HCT116 (cell line): ENCODE results near the gene SAT1. TPM values are rescaled to one million over a fixed set of nuclear protein-coding genes. Genes with fewer than 3 reads are reported as not detected.

Experiments used
- ATAC-seq: fragments of 200-7000 bp; cut with Tn5 transposase; 2 replicates; pipeline ENCODE4 v1.9.1; 2020; ENCODE audit warnings: mild to moderate bottlenecking, moderate library complexity
- BruUV-seq: library from RNA; stranded (reverse); fragments of 400-500 nt; replicated peaks from 2 replicates; lab custom pipeline; 2021; lab: Mats Ljungman, UMichigan
- CTCF ChIA-PET: fragments of 300-600 bp; sonication (Branson Sonifier 250); formaldehyde crosslinking; loops from one replicate; lab custom pipeline; 2021; ENCODE audit warnings: antibody characterized with exemption; lab: Charles Lee
- POLR2A ChIA-PET: fragments of 300-600, 350-600 bp; sonication (Branson Sonifier 250); formaldehyde crosslinking; loops from one replicate; lab custom pipeline; 2021; ENCODE audit warnings: antibody characterized with exemption; lab: Charles Lee
- RAD21 ChIA-PET, 2 experiments: fragments of 300-600 bp; sonication (Branson Sonifier 250); formaldehyde crosslinking; loops; one replicate each; lab custom pipeline; 2023; ENCODE audit warnings: low total read pairs in 2 of 2; ENCODE audit not compliant: uncharacterized antibody in 2 of 2, unreplicated experiment in 2 of 2, low non-redundant PET in 1 of 2; lab: Charles Lee
- DNase-seq: peaks from one replicate; pipeline ENCODE4 v3.0.0-alpha.2; 2010; ENCODE audit warnings: low read depth, low spot score
- H2AFZ ChIP-seq: fragments of 200-600 bp; shearing (Covaris generic), sonication (generic); 2 replicates; pipeline ENCODE4 v1.6.1; 2017; ENCODE audit warnings: low read depth, mixed run types, mixed read lengths, antibody characterized with exemption, low read length; ENCODE audit not compliant: poor library complexity, severe bottlenecking
- H3K27ac ChIP-seq: 2 replicates; pipeline ENCODE4 v1.5.1; 2012; ENCODE audit warnings: low read depth, low read length
- H3K27me3 ChIP-seq: fragments of 200-600 bp; sonication (generic); 2 replicates; pipeline ENCODE4 v1.6.1; 2016; ENCODE audit warnings: mixed run types, low read length, mixed read lengths; ENCODE audit not compliant: insufficient read depth
- H3K36me3 ChIP-seq, 2 experiments: fragments of 200-500 bp in 1 of 2; fragments of 200-600 bp in 1 of 2; sonication (Bioruptor generic) in 1 of 2; sonication (generic) in 1 of 2; 2 replicates each; pipeline versions ENCODE4 v1.5.1 to v1.6.1; 2014 to 2016; ENCODE audit warnings: low read length in 2 of 2, inconsistent platforms in 1 of 2, mixed read lengths in 1 of 2, mixed run types in 1 of 2; ENCODE audit not compliant: insufficient read depth in 2 of 2, control insufficient read depth in 1 of 2
- H3K4me1 ChIP-seq, 2 experiments: fragments of 200-600 bp in 1 of 2; sonication (generic) in 1 of 2; 2 replicates each; pipeline versions ENCODE4 v1.5.1 to v1.6.1; 2012 to 2017; ENCODE audit warnings: low read length in 2 of 2, inconsistent platforms in 1 of 2, mild to moderate bottlenecking in 1 of 2, mixed read lengths in 1 of 2, mixed run types in 1 of 2, moderate library complexity in 1 of 2; ENCODE audit not compliant: insufficient read depth in 2 of 2, control insufficient read depth in 1 of 2
- H3K4me2 ChIP-seq: fragments of 200-600 bp; sonication (generic); 2 replicates; pipeline ENCODE4 v1.6.1; 2017; ENCODE audit warnings: mixed run types, low read length, mixed read lengths
- H3K4me3 ChIP-seq, 2 experiments: fragments of 200-600 bp in 1 of 2; sonication (generic) in 1 of 2; replicated peaks in 1 of 2; 2 replicates each; pipeline ENCODE4 v1.5.1; 2011 to 2016; ENCODE audit warnings: low read length in 2 of 2, control low read depth in 1 of 2, low read depth in 1 of 2, mild to moderate bottlenecking in 1 of 2, mixed read lengths in 1 of 2, mixed run types in 1 of 2
- H3K79me2 ChIP-seq: fragments of 200-600 bp; sonication (generic); 2 replicates; pipeline ENCODE4 v1.6.1; 2017; ENCODE audit warnings: mild to moderate bottlenecking, mixed run types, low read length, moderate library complexity, mixed read lengths; ENCODE audit not compliant: insufficient read depth
- H3K9ac ChIP-seq: fragments of 200-600 bp; sonication (generic); 2 replicates; pipeline ENCODE4 v1.6.1; 2016; ENCODE audit warnings: low read length, mixed read lengths
- H3K9me2 ChIP-seq: fragments of 200-600 bp; sonication (generic), shearing (Covaris generic); 2 replicates; pipeline ENCODE4 v1.6.1; 2017; ENCODE audit warnings: mixed run types, mild to moderate bottlenecking, moderate library complexity; ENCODE audit not compliant: insufficient read depth
- H3K9me3 ChIP-seq, 2 experiments: fragments of 200-500 bp in 1 of 2; fragments of 200-600 bp in 1 of 2; sonication (Bioruptor generic) in 1 of 2; sonication (generic) in 1 of 2; 2 replicates each; pipeline ENCODE4 v1.6.1; 2014 to 2017; ENCODE audit warnings: low read length in 2 of 2, mixed read lengths in 2 of 2, inconsistent platforms in 1 of 2, low read depth in 1 of 2, mild to moderate bottlenecking in 1 of 2, mixed run types in 1 of 2, moderate library complexity in 1 of 2; ENCODE audit not compliant: control insufficient read depth in 1 of 2, insufficient read depth in 1 of 2
- H4K20me1 ChIP-seq: fragments of 200-600 bp; sonication (generic), shearing (Covaris generic); 2 replicates; pipeline ENCODE4 v1.6.1; 2017; ENCODE audit warnings: mixed run types, mild to moderate bottlenecking, moderate library complexity; ENCODE audit not compliant: insufficient read depth
- CEBPB ChIP-seq: IDR thresholded peaks from 2 replicates; pipeline ENCODE4 v1.6.1; 2012; ENCODE audit warnings: low read depth
- EGR1 ChIP-seq: IDR thresholded peaks from 2 replicates; pipeline ENCODE4 v1.6.1; 2012; ENCODE audit warnings: low read depth
- EZH2 ChIP-seq: fragments of 200-600 bp; sonication (generic); IDR thresholded peaks from 2 replicates; pipeline ENCODE4 v1.6.1; 2017; ENCODE audit warnings: antibody characterized with exemption, mixed run types
- FOSL1 ChIP-seq: IDR thresholded peaks from 2 replicates; pipeline ENCODE4 v1.6.1; 2012; ENCODE audit warnings: low read depth
- POLR2AphosphoS5 ChIP-seq: IDR thresholded peaks from 2 replicates; pipeline ENCODE4 v1.6.1; 2011; ENCODE audit warnings: mild to moderate bottlenecking, low read depth, low read length, moderate library complexity
- SRF ChIP-seq: IDR thresholded peaks from 2 replicates; pipeline ENCODE4 v1.6.1; 2012; ENCODE audit warnings: low read depth
- TCF7L2 ChIP-seq: IDR thresholded peaks from 2 replicates; pipeline ENCODE4 v1.7.0; 2011; ENCODE audit warnings: borderline replicate concordance, inconsistent platforms; ENCODE audit not compliant: insufficient read depth, insufficient read length; ENCODE audit errors: extremely low read depth
- ZFX ChIP-seq: fragments of 450-650 bp; IDR thresholded peaks from 2 replicates; pipeline ENCODE4 v1.6.1; 2017
- intact Hi-C: fragments of 100-400 bp; cut with micrococcal nuclease; formaldehyde crosslinking; loops from 2 replicates; pipeline ENCODE4 v1.10.0; 2022
- total RNA-seq: library from RNA; stranded (reverse); gene quantifications from one replicate; pipeline ENCODE4 v1.2.1, GENCODE V29; 2021; ENCODE audit not compliant: unreplicated experiment
- TF ChIP-seq, protein P1 (sequence below): IDR thresholded peaks from 2 replicates; pipeline ENCODE4 v1.6.1; 2012; ENCODE audit warnings: low read depth
- TF ChIP-seq, protein P2 (sequence below): IDR thresholded peaks from 2 replicates; pipeline ENCODE4 v1.6.1; 2012
- TF ChIP-seq, protein P3 (sequence below), 3 experiments: fragments of 200-600 bp in 1 of 3; sonication (generic) in 1 of 3; IDR thresholded peaks in 2 of 3; conservative IDR thresholded peaks in 1 of 3; 2 replicates each; pipeline ENCODE4 v1.5.1; 2012 to 2017; ENCODE audit warnings: low read depth in 2 of 3, low read length in 2 of 3, antibody characterized with exemption in 1 of 3, borderline replicate concordance in 1 of 3, control low read depth in 1 of 3, mild to moderate bottlenecking in 1 of 3, mixed read lengths in 1 of 3, mixed run types in 1 of 3, moderate library complexity in 1 of 3; ENCODE audit not compliant: insufficient read depth in 1 of 3
- TF ChIP-seq, protein P4 (sequence below): IDR thresholded peaks from 2 replicates; pipeline ENCODE4 v1.6.1; 2011; ENCODE audit warnings: mild to moderate bottlenecking, low read length, moderate library complexity; ENCODE audit not compliant: insufficient replicate concordance; ENCODE audit errors: extremely low read depth

The SAT1 gene
- total RNA-seq, 1 experiment from 2014 or later = 821 TPM

DNA sequence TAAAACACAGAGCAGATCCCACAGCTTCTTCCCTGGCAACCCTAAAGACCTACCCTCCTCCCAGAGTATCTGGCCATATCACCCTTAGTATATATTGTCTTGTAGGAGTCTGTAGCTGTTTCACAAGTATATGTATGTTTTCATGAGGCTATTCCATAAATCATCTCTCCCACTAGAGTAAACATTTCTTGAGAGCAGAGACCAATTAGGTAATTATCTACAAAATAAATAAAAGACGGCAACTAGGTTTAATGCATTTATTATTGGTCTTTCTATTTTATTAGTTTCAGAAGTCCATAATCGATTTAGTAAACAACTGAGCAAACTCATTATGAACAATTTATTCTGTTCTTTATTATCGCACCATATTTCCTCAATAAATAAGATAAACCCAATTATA, 46.9 kb upstream of the SAT1 start:
- no peak for TF ChIP-seq ZFX
- TF ChIP-seq EGR1 = no peak
- TF ChIP-seq SRF = no peak
- TF ChIP-seq, all 23 proteins: peak for 0
- H3K79me2 ChIP-seq = peaks cover 60% of the 10 kb centered on the region
- no peaks in the 10 kb centered on the region for H3K9me3 ChIP-seq
- no peaks in the 10 kb centered on the region for H4K20me1 ChIP-seq
- no peak overlapping the region for H3K4me3 ChIP-seq
- H3K9me2 ChIP-seq = no peaks in the 10 kb centered on the region
- RAD21 ChIA-PET = no interaction called here
- H2AFZ ChIP-seq = no peak overlapping the region
- DNase-seq = no peak
- intact Hi-C loops = no loop called here
- ATAC-seq = no peak
- peaks cover 10 to 12% of the 10 kb centered on the region in 2 experiments for H3K36me3 ChIP-seq
- BruUV-seq = no TSS peak
- no peak overlapping the region for H3K4me2 ChIP-seq
- no peak overlapping the region for H3K27ac ChIP-seq
- H3K4me1 ChIP-seq = no peaks in the 10 kb centered on the region
- POLR2A ChIA-PET = no interaction called here
- no peaks in the 10 kb centered on the region for H3K27me3 ChIP-seq
- no peak overlapping the region for H3K9ac ChIP-seq
- CTCF ChIA-PET = no interaction called here

DNA sequence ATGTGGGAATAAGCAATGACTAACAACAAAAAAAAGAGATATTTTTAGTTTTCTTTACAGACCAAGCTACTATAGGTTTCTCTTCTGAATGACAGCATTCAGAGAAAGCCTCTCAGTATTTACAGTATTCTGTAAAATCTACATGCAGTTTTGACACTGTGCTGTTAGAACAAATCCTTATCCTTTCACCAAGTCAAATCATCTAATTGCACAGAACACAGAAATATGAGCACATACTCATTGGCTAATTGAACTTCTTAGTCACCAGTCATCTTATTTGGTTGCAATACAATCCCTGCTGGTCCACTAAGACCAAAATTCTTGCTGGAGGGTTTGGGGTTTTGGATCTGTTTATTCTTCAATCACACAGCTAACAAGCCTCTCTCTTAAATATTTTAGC, 45.6 kb upstream of the SAT1 start:
- Histone ChIP-seq H3K36me3 (peaks cover 3 to 8% of the 10 kb centered on the region in 2 experiments; a peak in 3 of 4 replicates), H2AFZ (no peak overlapping the region), H3K4me1 (peaks cover 0 to 4% of the 10 kb centered on the region in 2 experiments; a peak in 1 of 4 replicates), H3K27ac (no peak overlapping the region), H3K4me2 (no peak overlapping the region), H3K4me3 (no peak overlapping the region), H3K9me2 (no peaks in the 10 kb centered on the region), H3K27me3 (no peaks in the 10 kb centered on the region), H3K9ac (no peak overlapping the region), H3K9me3 (no peaks in the 10 kb centered on the region)
- ChIA-PET CTCF (no interaction called here), POLR2A (no interaction called here)
- DNase-seq (no peak), ATAC-seq (no peak)
- intact Hi-C loops = no loop called here
- no TSS peak for BruUV-seq
- TF ChIP-seq, protein P1, sequence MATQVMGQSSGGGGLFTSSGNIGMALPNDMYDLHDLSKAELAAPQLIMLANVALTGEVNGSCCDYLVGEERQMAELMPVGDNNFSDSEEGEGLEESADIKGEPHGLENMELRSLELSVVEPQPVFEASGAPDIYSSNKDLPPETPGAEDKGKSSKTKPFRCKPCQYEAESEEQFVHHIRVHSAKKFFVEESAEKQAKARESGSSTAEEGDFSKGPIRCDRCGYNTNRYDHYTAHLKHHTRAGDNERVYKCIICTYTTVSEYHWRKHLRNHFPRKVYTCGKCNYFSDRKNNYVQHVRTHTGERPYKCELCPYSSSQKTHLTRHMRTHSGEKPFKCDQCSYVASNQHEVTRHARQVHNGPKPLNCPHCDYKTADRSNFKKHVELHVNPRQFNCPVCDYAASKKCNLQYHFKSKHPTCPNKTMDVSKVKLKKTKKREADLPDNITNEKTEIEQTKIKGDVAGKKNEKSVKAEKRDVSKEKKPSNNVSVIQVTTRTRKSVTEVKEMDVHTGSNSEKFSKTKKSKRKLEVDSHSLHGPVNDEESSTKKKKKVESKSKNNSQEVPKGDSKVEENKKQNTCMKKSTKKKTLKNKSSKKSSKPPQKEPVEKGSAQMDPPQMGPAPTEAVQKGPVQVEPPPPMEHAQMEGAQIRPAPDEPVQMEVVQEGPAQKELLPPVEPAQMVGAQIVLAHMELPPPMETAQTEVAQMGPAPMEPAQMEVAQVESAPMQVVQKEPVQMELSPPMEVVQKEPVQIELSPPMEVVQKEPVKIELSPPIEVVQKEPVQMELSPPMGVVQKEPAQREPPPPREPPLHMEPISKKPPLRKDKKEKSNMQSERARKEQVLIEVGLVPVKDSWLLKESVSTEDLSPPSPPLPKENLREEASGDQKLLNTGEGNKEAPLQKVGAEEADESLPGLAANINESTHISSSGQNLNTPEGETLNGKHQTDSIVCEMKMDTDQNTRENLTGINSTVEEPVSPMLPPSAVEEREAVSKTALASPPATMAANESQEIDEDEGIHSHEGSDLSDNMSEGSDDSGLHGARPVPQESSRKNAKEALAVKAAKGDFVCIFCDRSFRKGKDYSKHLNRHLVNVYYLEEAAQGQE = no peak
- TF ChIP-seq, protein P2, sequence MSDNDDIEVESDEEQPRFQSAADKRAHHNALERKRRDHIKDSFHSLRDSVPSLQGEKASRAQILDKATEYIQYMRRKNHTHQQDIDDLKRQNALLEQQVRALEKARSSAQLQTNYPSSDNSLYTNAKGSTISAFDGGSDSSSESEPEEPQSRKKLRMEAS = no peak
- TF ChIP-seq FOSL1 (no peak), CEBPB (no peak), POLR2AphosphoS5 (no peak), EZH2 (no peak), TCF7L2 (no peak)
- TF ChIP-seq, protein P3, sequence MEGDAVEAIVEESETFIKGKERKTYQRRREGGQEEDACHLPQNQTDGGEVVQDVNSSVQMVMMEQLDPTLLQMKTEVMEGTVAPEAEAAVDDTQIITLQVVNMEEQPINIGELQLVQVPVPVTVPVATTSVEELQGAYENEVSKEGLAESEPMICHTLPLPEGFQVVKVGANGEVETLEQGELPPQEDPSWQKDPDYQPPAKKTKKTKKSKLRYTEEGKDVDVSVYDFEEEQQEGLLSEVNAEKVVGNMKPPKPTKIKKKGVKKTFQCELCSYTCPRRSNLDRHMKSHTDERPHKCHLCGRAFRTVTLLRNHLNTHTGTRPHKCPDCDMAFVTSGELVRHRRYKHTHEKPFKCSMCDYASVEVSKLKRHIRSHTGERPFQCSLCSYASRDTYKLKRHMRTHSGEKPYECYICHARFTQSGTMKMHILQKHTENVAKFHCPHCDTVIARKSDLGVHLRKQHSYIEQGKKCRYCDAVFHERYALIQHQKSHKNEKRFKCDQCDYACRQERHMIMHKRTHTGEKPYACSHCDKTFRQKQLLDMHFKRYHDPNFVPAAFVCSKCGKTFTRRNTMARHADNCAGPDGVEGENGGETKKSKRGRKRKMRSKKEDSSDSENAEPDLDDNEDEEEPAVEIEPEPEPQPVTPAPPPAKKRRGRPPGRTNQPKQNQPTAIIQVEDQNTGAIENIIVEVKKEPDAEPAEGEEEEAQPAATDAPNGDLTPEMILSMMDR (IDR thresholded peaks at IDR 0.05 in 2 of 3, conservative IDR thresholded peaks at IDR 0.05 in 1 of 3; ENCODE audit: borderline replicate concordance in 1 of 3, insufficient read depth in 1 of 3, low read depth in 2 of 3, low read length in 2 of 3) = no peak
- TF ChIP-seq, protein P4, sequence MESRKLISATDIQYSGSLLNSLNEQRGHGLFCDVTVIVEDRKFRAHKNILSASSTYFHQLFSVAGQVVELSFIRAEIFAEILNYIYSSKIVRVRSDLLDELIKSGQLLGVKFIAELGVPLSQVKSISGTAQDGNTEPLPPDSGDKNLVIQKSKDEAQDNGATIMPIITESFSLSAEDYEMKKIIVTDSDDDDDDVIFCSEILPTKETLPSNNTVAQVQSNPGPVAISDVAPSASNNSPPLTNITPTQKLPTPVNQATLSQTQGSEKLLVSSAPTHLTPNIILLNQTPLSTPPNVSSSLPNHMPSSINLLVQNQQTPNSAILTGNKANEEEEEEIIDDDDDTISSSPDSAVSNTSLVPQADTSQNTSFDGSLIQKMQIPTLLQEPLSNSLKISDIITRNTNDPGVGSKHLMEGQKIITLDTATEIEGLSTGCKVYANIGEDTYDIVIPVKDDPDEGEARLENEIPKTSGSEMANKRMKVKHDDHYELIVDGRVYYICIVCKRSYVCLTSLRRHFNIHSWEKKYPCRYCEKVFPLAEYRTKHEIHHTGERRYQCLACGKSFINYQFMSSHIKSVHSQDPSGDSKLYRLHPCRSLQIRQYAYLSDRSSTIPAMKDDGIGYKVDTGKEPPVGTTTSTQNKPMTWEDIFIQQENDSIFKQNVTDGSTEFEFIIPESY = no peak
- TF ChIP-seq, all 23 proteins: peak for 0
- RAD21 ChIA-PET = no interaction called here
- Histone ChIP-seq H4K20me1 (no peaks in the 10 kb centered on the region), H3K79me2 (peaks cover 74% of the 10 kb centered on the region)
